Gastrocnemius medialis (tissue), 4 donors: ENCODE measurements around the gene MAN1B1.

Source experiments
- CTCF ChIP-seq, 5 experiments: fragments of 450-650 bp in 3 of 5; fragments of 200-600 bp in 2 of 5; sonication (generic) in 2 of 5; IDR thresholded peaks in 4 of 5; conservative IDR thresholded peaks in 1 of 5; 1 replicate in 4 of 5; 2 replicates in 1 of 5; pipeline ENCODE4 v1.5.1; 2016 to 2019; ENCODE audit warnings: antibody characterized with exemption in 5 of 5, mild to moderate bottlenecking in 3 of 5, moderate library complexity in 3 of 5
- POLR2A ChIP-seq, 2 donors: fragments of 450-650 bp; IDR thresholded peaks; one replicate each; pipeline ENCODE4 v1.6.1; 2017; ENCODE audit warnings: antibody characterized with exemption in 2 of 2, mild to moderate bottlenecking in 2 of 2, moderate library complexity in 2 of 2

- TF ChIP-seq CTCF (IDR thresholded peaks at IDR 0.05 in 4 of 5, conservative IDR thresholded peaks at IDR 0.05 in 1 of 5) (no peak), POLR2A (IDR thresholded peaks at IDR 0.05) (no peak)
Observed at GRCh38 chr9:137068539-137069507, 18.0 kb upstream of the MAN1B1 start.
